H9 (cell line): ENCODE measurements around the gene CACNA2D4. TPM values are rescaled to one million over a fixed set of nuclear protein-coding genes. Genes with fewer than 3 reads are reported as not detected.

Source experiments
- DNase-seq: peaks from one replicate; pipeline ENCODE4 v3.0.0-alpha.2; 2017
- H2AFZ ChIP-seq: one replicate; pipeline ENCODE4 v1.6.1; 2013; ENCODE audit warnings: mild to moderate bottlenecking, low read length, control low read depth, moderate library complexity
- H2AK5ac ChIP-seq: 2 replicates; pipeline ENCODE4 v1.6.1; 2013; ENCODE audit warnings: low read length, control low read depth, mixed read lengths; ENCODE audit not compliant: insufficient read length
- H2BK120ac ChIP-seq: one replicate; pipeline ENCODE4 v1.6.1; 2013; ENCODE audit warnings: low read depth, mild to moderate bottlenecking, low read length, control low read depth, inconsistent platforms; ENCODE audit not compliant: poor library complexity, severe bottlenecking
- H2BK12ac ChIP-seq: 2 replicates; pipeline ENCODE4 v1.6.1; 2013; ENCODE audit warnings: low read length, control low read depth, mixed read lengths, low read depth; ENCODE audit not compliant: insufficient read length
- H2BK15ac ChIP-seq: 2 replicates; pipeline ENCODE4 v1.6.1; 2013; ENCODE audit warnings: low read depth, low read length, control low read depth
- H2BK20ac ChIP-seq: one replicate; pipeline ENCODE4 v1.6.1; 2013; ENCODE audit warnings: low read depth, mild to moderate bottlenecking, low read length, control low read depth, inconsistent platforms; ENCODE audit not compliant: poor library complexity, severe bottlenecking
- H2BK5ac ChIP-seq: 2 replicates; pipeline ENCODE4 v1.6.1; 2013; ENCODE audit warnings: low read length, control low read depth, mixed read lengths; ENCODE audit not compliant: insufficient read length
- H3K14ac ChIP-seq: 2 replicates; pipeline ENCODE4 v1.6.1; 2013; ENCODE audit warnings: low read length, control low read depth; ENCODE audit not compliant: insufficient read depth
- H3K18ac ChIP-seq: 2 replicates; pipeline ENCODE4 v1.6.1; 2013; ENCODE audit warnings: low read depth, mild to moderate bottlenecking, mixed read lengths, low read length, control low read depth; ENCODE audit not compliant: insufficient read length
- H3K23ac ChIP-seq: 2 replicates; pipeline ENCODE4 v1.6.1; 2013; ENCODE audit warnings: low read length, control low read depth, mixed read lengths, low read depth; ENCODE audit not compliant: insufficient read length
- H3K23me2 ChIP-seq: 2 replicates; pipeline ENCODE4 v1.6.1; 2013; ENCODE audit warnings: low read depth, mild to moderate bottlenecking, mixed read lengths, low read length, control low read depth; ENCODE audit not compliant: insufficient read length, poor library complexity, severe bottlenecking
- H3K27ac ChIP-seq: 2 replicates; pipeline ENCODE4 v1.5.1; 2013; ENCODE audit warnings: low read length, control low read depth, mixed read lengths, low read depth; ENCODE audit not compliant: insufficient read length
- H3K27me3 ChIP-seq: 2 replicates; pipeline ENCODE4 v1.6.1; 2013; ENCODE audit warnings: low read length, control low read depth, inconsistent platforms; ENCODE audit not compliant: insufficient read depth
- H3K4ac ChIP-seq: 2 replicates; pipeline ENCODE4 v1.6.1; 2013; ENCODE audit warnings: low read depth, mild to moderate bottlenecking, control low read depth, inconsistent platforms, low read length, moderate library complexity
- H3K4me1 ChIP-seq: 2 replicates; pipeline ENCODE4 v1.6.1; 2013; ENCODE audit warnings: low read length, control low read depth, inconsistent platforms; ENCODE audit not compliant: insufficient read depth
- H3K4me2 ChIP-seq: 2 replicates; pipeline ENCODE4 v1.6.1; 2013; ENCODE audit warnings: low read length, control low read depth, mixed read lengths; ENCODE audit not compliant: insufficient read length, insufficient read depth
- H3K56ac ChIP-seq: 2 replicates; pipeline ENCODE4 v1.6.1; 2013; ENCODE audit warnings: low read depth, mild to moderate bottlenecking, mixed read lengths, low read length, control low read depth; ENCODE audit not compliant: insufficient read length
- H3K79me1 ChIP-seq: 2 replicates; pipeline ENCODE4 v1.6.1; 2013; ENCODE audit warnings: low read depth, mild to moderate bottlenecking, moderate library complexity, low read length, control low read depth, inconsistent platforms; ENCODE audit not compliant: insufficient read depth, poor library complexity, severe bottlenecking
- H3K79me2 ChIP-seq: 2 replicates; pipeline ENCODE4 v1.6.1; 2013; ENCODE audit warnings: low read length, control low read depth, inconsistent platforms; ENCODE audit not compliant: insufficient read depth
- H3K9ac ChIP-seq: 2 replicates; pipeline ENCODE4 v1.6.1; 2013; ENCODE audit warnings: low read length, control low read depth, mixed read lengths; ENCODE audit not compliant: insufficient read length; ENCODE audit errors: extremely low read depth
- H3K9me3 ChIP-seq: one replicate; pipeline ENCODE4 v1.6.1; 2013; ENCODE audit warnings: low read depth, low read length, inconsistent platforms; ENCODE audit not compliant: control insufficient read depth
- H3T11ph ChIP-seq: one replicate; pipeline ENCODE4 v1.6.1; 2013; ENCODE audit warnings: mild to moderate bottlenecking, low read length, control low read depth, inconsistent platforms
- H4K20me1 ChIP-seq: one replicate; pipeline ENCODE4 v1.6.1; 2013; ENCODE audit not compliant: control insufficient read depth, insufficient read length, insufficient read depth
- H4K5ac ChIP-seq: 2 replicates; pipeline ENCODE4 v1.6.1; 2013; ENCODE audit warnings: low read depth, mild to moderate bottlenecking, mixed read lengths, low read length, control low read depth; ENCODE audit not compliant: insufficient read length
- H4K8ac ChIP-seq: replicated peaks from 2 replicates; pipeline ENCODE4 v1.6.1; 2013; ENCODE audit warnings: low read length, control low read depth, mixed read lengths, low read depth; ENCODE audit not compliant: insufficient read length
- H4K91ac ChIP-seq: 2 replicates; pipeline ENCODE4 v1.6.1; 2013; ENCODE audit warnings: low read depth, mild to moderate bottlenecking, moderate library complexity, mixed read lengths, low read length, control low read depth; ENCODE audit not compliant: insufficient read length
- H3K27ac Mint-ChIP-seq, 3 experiments: 2 replicates in 2 of 3; 3 replicates in 1 of 3; pipeline ENCODE4 v1.8.0; 2020 to 2021; ENCODE audit warnings: mixed read lengths in 3 of 3, mild to moderate bottlenecking in 1 of 3, moderate library complexity in 1 of 3
- H3K27me3 Mint-ChIP-seq: 2 replicates; pipeline ENCODE4 v1.8.0; 2021; ENCODE audit warnings: low read depth, mild to moderate bottlenecking, moderate library complexity, mixed read lengths
- H3K36me3 Mint-ChIP-seq, 3 experiments: 2 replicates in 2 of 3; 3 replicates in 1 of 3; pipeline ENCODE4 v1.8.0; 2020 to 2021; ENCODE audit warnings: low read depth in 3 of 3, mixed read lengths in 3 of 3; ENCODE audit not compliant: insufficient read depth in 1 of 3
- H3K4me1 Mint-ChIP-seq, 2 experiments: 2 replicates each; pipeline ENCODE4 v1.8.0; 2020; ENCODE audit warnings: mixed read lengths in 2 of 2
- H3K4me3 Mint-ChIP-seq, 2 experiments: 2 replicates in 1 of 2; 3 replicates in 1 of 2; pipeline ENCODE4 v1.8.0; 2020 to 2021; ENCODE audit warnings: mild to moderate bottlenecking in 2 of 2, mixed read lengths in 2 of 2, moderate library complexity in 1 of 2
- H3K9me3 Mint-ChIP-seq, 2 experiments: 2 replicates in 1 of 2; 3 replicates in 1 of 2; pipeline ENCODE4 v1.8.0; 2020; ENCODE audit warnings: mild to moderate bottlenecking in 2 of 2, mixed read lengths in 2 of 2, moderate library complexity in 1 of 2
- WGBS: extraction: QIAGEN DNeasy Blood & Tissue Kit; methylation state at CpG from one replicate; pipeline ENCODE4 v1.1.7; 2013; ENCODE audit warnings: missing lambda C conversion rate, low lambda C conversion rate, mixed read lengths; ENCODE audit not compliant: insufficient read length; ENCODE audit errors: extremely low coverage; 5-methylcytosine and 5-hydroxymethylcytosine counted together
- total RNA-seq: library from RNA; stranded (reverse); gene quantifications from 2 replicates; pipeline ENCODE4 v1.2.1, GENCODE V29; 2021
- TF ChIP-seq, protein P1 (sequence below): fragments of 200-600 bp; sonication (generic); conservative IDR thresholded peaks from 3 replicates; pipeline ENCODE4 v1.8.0; 2021; ENCODE audit warnings: antibody characterized with exemption, mild to moderate bottlenecking

The CACNA2D4 gene
- total RNA-seq, 1 experiment from 2014 or later = 0.79 TPM

DNA sequence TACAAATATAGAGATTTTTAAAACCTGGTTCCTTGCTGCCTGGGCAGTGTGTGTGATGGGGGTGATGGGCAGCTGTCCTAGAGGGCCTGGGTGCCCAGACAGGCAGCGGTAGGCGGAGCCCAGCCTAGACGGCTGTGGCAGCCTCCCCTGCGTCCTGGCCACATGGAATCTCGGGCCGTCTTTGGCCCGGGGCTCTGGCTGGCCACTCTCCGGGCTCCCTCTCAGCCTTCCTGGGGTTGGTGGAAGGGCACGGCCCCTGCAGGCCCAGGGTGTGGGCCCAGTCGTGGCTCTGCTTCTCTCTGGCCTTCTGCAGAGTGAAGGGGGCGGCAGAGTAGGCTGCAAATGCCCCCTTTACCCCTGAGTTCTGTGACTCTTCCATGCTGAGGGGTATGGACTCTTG lies 95.8 kb downstream of the CACNA2D4 start:
- no peak overlapping the region for H2AK5ac ChIP-seq
- H2BK5ac ChIP-seq = no peak overlapping the region
- H3K23ac ChIP-seq = no peak overlapping the region
- H3K4me2 ChIP-seq = no peak overlapping the region
- Mint-ChIP-seq H3K27me3 (peaks cover 37% of the 10 kb centered on the region), H3K9me3 (no peaks in the 10 kb centered on the region), H3K4me1 (peaks cover 20 to 51% of the 10 kb centered on the region in 2 experiments), H3K4me3 (no peak overlapping the region), H3K27ac (no peak overlapping the region; a peak in 1 of 7 replicates), H3K36me3 (no peaks in the 10 kb centered on the region)
- no peak overlapping the region for H4K5ac ChIP-seq
- H2BK15ac ChIP-seq = no peak overlapping the region
- no peak overlapping the region for H2BK12ac ChIP-seq
- no peak overlapping the region for H3K4ac ChIP-seq
- H3K56ac ChIP-seq = no peak overlapping the region
- H3K79me2 ChIP-seq = no peaks in the 10 kb centered on the region
- H3K23me2 ChIP-seq = no peaks in the 10 kb centered on the region
- H2BK20ac ChIP-seq = no peak overlapping the region
- H3T11ph ChIP-seq = no peak overlapping the region
- H2AFZ ChIP-seq = no peak overlapping the region
- no peak overlapping the region for H3K14ac ChIP-seq
- no peak overlapping the region for H4K91ac ChIP-seq
- H3K9ac ChIP-seq = no peak overlapping the region
- TF ChIP-seq, protein P1, sequence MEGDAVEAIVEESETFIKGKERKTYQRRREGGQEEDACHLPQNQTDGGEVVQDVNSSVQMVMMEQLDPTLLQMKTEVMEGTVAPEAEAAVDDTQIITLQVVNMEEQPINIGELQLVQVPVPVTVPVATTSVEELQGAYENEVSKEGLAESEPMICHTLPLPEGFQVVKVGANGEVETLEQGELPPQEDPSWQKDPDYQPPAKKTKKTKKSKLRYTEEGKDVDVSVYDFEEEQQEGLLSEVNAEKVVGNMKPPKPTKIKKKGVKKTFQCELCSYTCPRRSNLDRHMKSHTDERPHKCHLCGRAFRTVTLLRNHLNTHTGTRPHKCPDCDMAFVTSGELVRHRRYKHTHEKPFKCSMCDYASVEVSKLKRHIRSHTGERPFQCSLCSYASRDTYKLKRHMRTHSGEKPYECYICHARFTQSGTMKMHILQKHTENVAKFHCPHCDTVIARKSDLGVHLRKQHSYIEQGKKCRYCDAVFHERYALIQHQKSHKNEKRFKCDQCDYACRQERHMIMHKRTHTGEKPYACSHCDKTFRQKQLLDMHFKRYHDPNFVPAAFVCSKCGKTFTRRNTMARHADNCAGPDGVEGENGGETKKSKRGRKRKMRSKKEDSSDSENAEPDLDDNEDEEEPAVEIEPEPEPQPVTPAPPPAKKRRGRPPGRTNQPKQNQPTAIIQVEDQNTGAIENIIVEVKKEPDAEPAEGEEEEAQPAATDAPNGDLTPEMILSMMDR = no peak
- H3K27ac ChIP-seq = no peak overlapping the region
- peaks cover 19% of the 10 kb centered on the region; the same call in 1 of the 2 replicates for H3K27me3 ChIP-seq
- H4K8ac ChIP-seq = no peak overlapping the region
- H3K18ac ChIP-seq = no peak overlapping the region
- no peaks in the 10 kb centered on the region for H3K79me1 ChIP-seq
- DNase-seq = no peak
- H3K4me1 ChIP-seq = no peaks in the 10 kb centered on the region
- H4K20me1 ChIP-seq = no peaks in the 10 kb centered on the region
- H2BK120ac ChIP-seq = no peak overlapping the region
- WGBS = no CpG with 5 or more reads among the region's 11 CpGs
- H3K9me3 ChIP-seq = no peaks in the 10 kb centered on the region
